H1 (cell line): ENCODE measurements around the gene GRIA3. TPM values are rescaled to one million over a fixed set of nuclear protein-coding genes. Genes with fewer than 3 reads are reported as not detected.

Experiments
- CTCF ChIA-PET: fragments of 300-600 bp; sonication (Branson Sonifier 250); formaldehyde crosslinking; loops from one replicate; lab custom pipeline; 2021; ENCODE audit not compliant: partially characterized antibody; lab: Charles Lee
- POLR2A ChIA-PET: fragments of 300-600 bp; sonication (Branson Sonifier 250); formaldehyde crosslinking; loops from one replicate; lab custom pipeline; 2021; ENCODE audit warnings: inconsistent platforms; ENCODE audit not compliant: partially characterized antibody; lab: Charles Lee
- DNase-seq, 2 experiments: peaks; one replicate each; pipeline versions ENCODE4 v3.0.0 to v3.0.0-alpha.2; 2010 to 2022; ENCODE audit warnings: low spot score in 2 of 2, low read depth in 1 of 2, mixed read lengths in 1 of 2
- FAIRE-seq: peaks from 2 replicates; lab custom pipeline; 2011; peaks lifted over from hg19 to GRCh38; lab: Jason Lieb, UNC
- H2AFZ ChIP-seq: 2 replicates; pipeline ENCODE4 v1.8.1; 2012; ENCODE audit warnings: low read length, inconsistent platforms
- H2AK5ac ChIP-seq: 2 replicates; pipeline ENCODE4 v1.6.1; 2013; ENCODE audit warnings: low read depth, low read length
- H2BK120ac ChIP-seq: replicated peaks from 2 replicates; pipeline ENCODE3; 2013; ENCODE audit warnings: low read depth, low read length, inconsistent platforms
- H2BK12ac ChIP-seq: 2 replicates; pipeline ENCODE4 v1.6.1; 2013; ENCODE audit warnings: low read depth, low read length
- H2BK15ac ChIP-seq: 2 replicates; pipeline ENCODE4 v1.6.1; 2013; ENCODE audit warnings: low read length
- H2BK20ac ChIP-seq: 2 replicates; pipeline ENCODE4 v1.6.1; 2013; ENCODE audit warnings: low read length
- H2BK5ac ChIP-seq: 2 replicates; pipeline ENCODE4 v1.6.1; 2013; ENCODE audit warnings: low read depth, low read length
- H3K14ac ChIP-seq: 2 replicates; pipeline ENCODE4 v1.6.1; 2013; ENCODE audit warnings: inconsistent platforms; ENCODE audit not compliant: insufficient read length
- H3K18ac ChIP-seq: 2 replicates; pipeline ENCODE4 v1.6.1; 2013; ENCODE audit warnings: low read length; ENCODE audit errors: extremely low read depth
- H3K23ac ChIP-seq: 2 replicates; pipeline ENCODE4 v1.6.1; 2013; ENCODE audit warnings: inconsistent platforms; ENCODE audit not compliant: insufficient read length
- H3K23me2 ChIP-seq: 2 replicates; pipeline ENCODE4 v1.6.1; 2013; ENCODE audit warnings: low read depth, low read length
- H3K27ac ChIP-seq: 2 replicates; pipeline ENCODE4 v1.6.1; 2011; ENCODE audit warnings: low read depth, low read length, inconsistent platforms
- H3K27me3 ChIP-seq, 4 experiments: replicated peaks in 1 of 4; 1 replicate in 1 of 4; 2 replicates in 3 of 4; pipeline versions ENCODE4 v1.6.1 to v1.8.1; 2011 to 2013; ENCODE audit warnings: low read length in 3 of 4, mild to moderate bottlenecking in 3 of 4, inconsistent platforms in 2 of 4, mixed read lengths in 2 of 4, moderate library complexity in 1 of 4; ENCODE audit not compliant: control insufficient read depth in 3 of 4, insufficient read depth in 3 of 4; ENCODE audit errors: extremely low read depth in 1 of 4
- H3K36me3 ChIP-seq, 4 experiments: 2 replicates each; pipeline versions ENCODE4 v1.6.1 to v1.8.1; 2011 to 2013; ENCODE audit warnings: mild to moderate bottlenecking in 4 of 4, low read length in 3 of 4, moderate library complexity in 2 of 4, control low read depth in 1 of 4, inconsistent platforms in 1 of 4; ENCODE audit not compliant: insufficient read depth in 4 of 4, control insufficient read depth in 2 of 4
- H3K4ac ChIP-seq: replicated peaks from 2 replicates; pipeline ENCODE3; 2013; ENCODE audit warnings: low read length, low read depth, mixed read lengths, inconsistent platforms; ENCODE audit not compliant: insufficient read length
- H3K4me1 ChIP-seq, 4 experiments: replicated peaks in 1 of 4; 1 replicate in 1 of 4; 2 replicates in 3 of 4; pipeline versions ENCODE4 v1.6.1 to v1.8.1; 2011 to 2013; ENCODE audit warnings: low read length in 3 of 4, inconsistent platforms in 2 of 4, mixed read lengths in 1 of 4; ENCODE audit not compliant: insufficient read depth in 4 of 4, control insufficient read depth in 3 of 4
- H3K4me2 ChIP-seq, 2 experiments: 2 replicates each; pipeline versions ENCODE4 v1.6.1 to v1.8.1; 2011 to 2013; ENCODE audit warnings: low read depth in 2 of 2, low read length in 2 of 2, control low read depth in 1 of 2, inconsistent platforms in 1 of 2, mild to moderate bottlenecking in 1 of 2; ENCODE audit not compliant: insufficient read depth in 1 of 2
- H3K4me3 ChIP-seq, 4 experiments: fragments of 200-600, 300-600 bp in 1 of 4; sonication (generic), shearing (Covaris generic), sonication (Bioruptor Twin) in 1 of 4; 2 replicates each; pipeline versions ENCODE4 v1.5.1 to v1.8.1; 2011 to 2016; ENCODE audit warnings: low read length in 4 of 4, low read depth in 3 of 4, control low read depth in 2 of 4, inconsistent platforms in 2 of 4, mild to moderate bottlenecking in 2 of 4, mixed read lengths in 1 of 4, moderate library complexity in 1 of 4; ENCODE audit not compliant: insufficient read depth in 2 of 4; ENCODE audit errors: extremely low read depth in 1 of 4
- H3K56ac ChIP-seq: replicated peaks from 2 replicates; pipeline ENCODE3; 2013; ENCODE audit warnings: low read depth, mild to moderate bottlenecking, mixed read lengths, low read length, inconsistent platforms; ENCODE audit not compliant: insufficient read length
- H3K79me1 ChIP-seq: 2 replicates; pipeline ENCODE4 v1.6.1; 2013; ENCODE audit warnings: low read depth, low read length, control low read depth
- H3K79me2 ChIP-seq, 2 experiments: 2 replicates each; pipeline versions ENCODE4 v1.6.1 to v1.8.1; 2012 to 2013; ENCODE audit warnings: low read length in 2 of 2, mild to moderate bottlenecking in 2 of 2, inconsistent platforms in 1 of 2; ENCODE audit not compliant: insufficient read depth in 2 of 2, control insufficient read depth in 1 of 2
- H3K9ac ChIP-seq, 4 experiments: replicated peaks in 1 of 4; 1 replicate in 1 of 4; 2 replicates in 3 of 4; pipeline versions ENCODE4 v1.6.1 to v1.8.1; 2011 to 2013; ENCODE audit warnings: low read depth in 3 of 4, low read length in 3 of 4, control low read depth in 2 of 4, mild to moderate bottlenecking in 2 of 4, moderate library complexity in 2 of 4, inconsistent platforms in 1 of 4; ENCODE audit errors: extremely low read depth in 1 of 4
- H3K9me3 ChIP-seq, 2 experiments: 2 replicates each; pipeline versions ENCODE4 v1.6.1 to v1.8.1; 2012 to 2013; ENCODE audit warnings: mild to moderate bottlenecking in 2 of 2, moderate library complexity in 2 of 2, control low read depth in 1 of 2, inconsistent platforms in 1 of 2, low read depth in 1 of 2, low read length in 1 of 2, mixed read lengths in 1 of 2; ENCODE audit not compliant: insufficient read depth in 2 of 2
- H4K20me1 ChIP-seq, 2 experiments: replicated peaks in 1 of 2; 2 replicates each; pipeline versions ENCODE3 to v1.8.1; 2011 to 2013; ENCODE audit warnings: inconsistent platforms in 2 of 2, low read length in 2 of 2, mild to moderate bottlenecking in 1 of 2; ENCODE audit not compliant: insufficient read depth in 2 of 2, control insufficient read depth in 1 of 2
- H4K5ac ChIP-seq: 2 replicates; pipeline ENCODE4 v1.6.1; 2013; ENCODE audit warnings: low read length, low read depth, mixed read lengths, inconsistent platforms; ENCODE audit not compliant: insufficient read length
- H4K8ac ChIP-seq: 2 replicates; pipeline ENCODE4 v1.8.0; 2013; ENCODE audit warnings: mild to moderate bottlenecking, moderate library complexity, low read length, inconsistent platforms; ENCODE audit not compliant: insufficient read depth; ENCODE audit errors: extremely low read depth
- H4K91ac ChIP-seq: replicated peaks from 2 replicates; pipeline ENCODE3; 2013; ENCODE audit warnings: low read length, mixed read lengths, inconsistent platforms; ENCODE audit not compliant: insufficient read length
- BACH1 ChIP-seq: IDR thresholded peaks from 2 replicates; pipeline ENCODE4 v1.6.1; 2012; ENCODE audit warnings: low read length, improper control_type of control experiment
- BRCA1 ChIP-seq: IDR thresholded peaks from 2 replicates; pipeline ENCODE4 v1.6.1; 2012; ENCODE audit warnings: low read depth, low read length, improper control_type of control experiment
- CHD1 ChIP-seq: IDR thresholded peaks from 2 replicates; pipeline ENCODE4 v1.6.1; 2012; ENCODE audit warnings: low read depth, low read length, improper control_type of control experiment
- CREB1 ChIP-seq: IDR thresholded peaks from 2 replicates; pipeline ENCODE4 v1.6.1; 2012; ENCODE audit warnings: inconsistent platforms
- CTCF ChIP-seq, 3 experiments: IDR thresholded peaks; 1 replicate in 2 of 3; 2 replicates in 1 of 3; pipeline versions ENCODE4 v1.5.1 to v1.6.1; 2011; ENCODE audit warnings: low read length in 3 of 3, mild to moderate bottlenecking in 3 of 3, inconsistent platforms in 2 of 3, low read depth in 1 of 3, moderate library complexity in 1 of 3; ENCODE audit not compliant: insufficient read depth in 1 of 3; ENCODE audit errors: control extremely low read depth in 1 of 3
- GTF2F1 ChIP-seq: IDR thresholded peaks from 2 replicates; pipeline ENCODE4 v1.6.1; 2012; ENCODE audit warnings: low read depth, low read length, improper control_type of control experiment, borderline replicate concordance
- NANOG ChIP-seq: IDR thresholded peaks from 2 replicates; pipeline ENCODE4 v1.6.1; 2011; ENCODE audit warnings: low read length, low read depth, mild to moderate bottlenecking, inconsistent platforms; ENCODE audit not compliant: insufficient read depth, poor library complexity, severe bottlenecking
- RNF2 ChIP-seq: fragments of 200-900, 300-1000 bp; sonication (generic); IDR thresholded peaks from 2 replicates; pipeline ENCODE4 v1.7.1; 2016; ENCODE audit warnings: borderline replicate concordance, low read depth, mild to moderate bottlenecking, antibody characterized with exemption, low read length; ENCODE audit not compliant: poor library complexity, severe bottlenecking; ENCODE audit errors: missing control alignments
- RXRA ChIP-seq: IDR thresholded peaks from 2 replicates; pipeline ENCODE4 v1.6.1; 2011; ENCODE audit warnings: low read depth, mild to moderate bottlenecking, low read length, moderate library complexity; ENCODE audit not compliant: insufficient read depth
- SIX5 ChIP-seq: IDR thresholded peaks from 2 replicates; pipeline ENCODE4 v1.6.1; 2011; ENCODE audit warnings: mild to moderate bottlenecking, low read depth, low read length
- TAF7 ChIP-seq: optimal IDR thresholded peaks from 2 replicates; pipeline ENCODE3; 2011; ENCODE audit warnings: low read depth, mild to moderate bottlenecking, inconsistent platforms, low read length, moderate library complexity, borderline replicate concordance
- TBP ChIP-seq: IDR thresholded peaks from 2 replicates; pipeline ENCODE4 v1.6.1; 2011; ENCODE audit warnings: low read depth, low read length, improper control_type of control experiment
- TEAD4 ChIP-seq: IDR thresholded peaks from 2 replicates; pipeline ENCODE4 v1.6.1; 2012; ENCODE audit warnings: low read depth, low read length, inconsistent platforms, mixed read lengths
- YY1 ChIP-seq: IDR thresholded peaks from 2 replicates; pipeline ENCODE4 v1.6.1; 2011; ENCODE audit warnings: low read depth, mild to moderate bottlenecking, low read length
- polyA plus RNA-seq, 7 experiments: library from polyadenylated mRNA; depleted of rRNA in 3 of 7; stranded (reverse) in 5 of 7; unstranded in 2 of 7; fragments of >200 nt in 5 of 7; fragments of 200-250 nt in 2 of 7; gene quantifications; 1 replicate in 5 of 7; 2 replicates in 1 of 7; 4 replicates in 1 of 7; pipeline versions ENCODE4 v1.2.1 to v1.2.3, GENCODE V29; 2011 to 2013; ENCODE audit warnings: missing spikeins in 2 of 7, mixed read lengths in 2 of 7
- total RNA-seq: library from RNA; stranded (reverse); fragmentation: NEBNext Ultra II Directional; extraction: Animal tissue kit (Norgen Biotek cat#: 25700); gene quantifications from 2 replicates; pipeline ENCODE4 v1.2.1, GENCODE V29; 2021

The GRIA3 gene
- total and polyA plus RNA-seq, 2 of the 8 experiments (the other 6 are each of a cell fraction or from before 2014, with no cell fraction given) = 2.6 to 3.0 TPM

GRCh38 chrX:123310112-123310511, 126.0 kb downstream of the GRIA3 start:
- Histone ChIP-seq H3K4me3 (no peak overlapping the region), H3K27ac (no peak overlapping the region), H3K23ac (no peak overlapping the region), H3K36me3 (no peaks in the 10 kb centered on the region), H3K79me2 (no peaks in the 10 kb centered on the region), H2BK15ac (no peak overlapping the region), H4K20me1 (no peaks in the 10 kb centered on the region), H2BK120ac (no peak overlapping the region), H3K18ac (no peak overlapping the region), H3K4me2 (no peak overlapping the region), H2BK5ac (no peak overlapping the region), H4K91ac (no peak overlapping the region), H3K23me2 (no peaks in the 10 kb centered on the region), H2BK12ac (no peak overlapping the region), H3K4ac (no peak overlapping the region), H3K14ac (no peak overlapping the region), H3K79me1 (no peaks in the 10 kb centered on the region), H3K4me1 (no peaks in the 10 kb centered on the region), H3K9me3 (no peaks in the 10 kb centered on the region), H2BK20ac (no peak overlapping the region), H3K56ac (no peak overlapping the region), H3K9ac (no peak overlapping the region), H2AFZ (no peak overlapping the region), H4K5ac (no peak overlapping the region), H2AK5ac (no peak overlapping the region), H3K27me3 (no peaks in the 10 kb centered on the region), H4K8ac (no peak overlapping the region)
- ChIA-PET CTCF (no interaction called here), POLR2A (no interaction called here)
- no peak for DNase-seq
- FAIRE-seq = peak; percentile 58
- TF ChIP-seq BACH1 (no peak), TAF7 (no peak), CTCF (IDR thresholded peaks at IDR 0.05; ENCODE audit: control extremely low read depth in 1 of 3, insufficient read depth in 1 of 3, low read depth in 1 of 3, low read length in 3 of 3) (no peak), YY1 (no peak), TEAD4 (no peak), CHD1 (no peak), RXRA (no peak), CREB1 (no peak), GTF2F1 (no peak), RNF2 (no peak), NANOG (no peak), BRCA1 (no peak), SIX5 (no peak), TBP (no peak)
